Activated T-cell treated with anti-CD3 and anti-CD28 coated beads, Interleukin-2, amount 50 U/mL, for 48 hours (primary cell): ENCODE data around the gene GCA.

Experiments
- DNase-seq, 2 experiments: peaks; one replicate each; pipeline ENCODE4 v3.0.0-alpha.2; 2020

GCA gene

DNA sequence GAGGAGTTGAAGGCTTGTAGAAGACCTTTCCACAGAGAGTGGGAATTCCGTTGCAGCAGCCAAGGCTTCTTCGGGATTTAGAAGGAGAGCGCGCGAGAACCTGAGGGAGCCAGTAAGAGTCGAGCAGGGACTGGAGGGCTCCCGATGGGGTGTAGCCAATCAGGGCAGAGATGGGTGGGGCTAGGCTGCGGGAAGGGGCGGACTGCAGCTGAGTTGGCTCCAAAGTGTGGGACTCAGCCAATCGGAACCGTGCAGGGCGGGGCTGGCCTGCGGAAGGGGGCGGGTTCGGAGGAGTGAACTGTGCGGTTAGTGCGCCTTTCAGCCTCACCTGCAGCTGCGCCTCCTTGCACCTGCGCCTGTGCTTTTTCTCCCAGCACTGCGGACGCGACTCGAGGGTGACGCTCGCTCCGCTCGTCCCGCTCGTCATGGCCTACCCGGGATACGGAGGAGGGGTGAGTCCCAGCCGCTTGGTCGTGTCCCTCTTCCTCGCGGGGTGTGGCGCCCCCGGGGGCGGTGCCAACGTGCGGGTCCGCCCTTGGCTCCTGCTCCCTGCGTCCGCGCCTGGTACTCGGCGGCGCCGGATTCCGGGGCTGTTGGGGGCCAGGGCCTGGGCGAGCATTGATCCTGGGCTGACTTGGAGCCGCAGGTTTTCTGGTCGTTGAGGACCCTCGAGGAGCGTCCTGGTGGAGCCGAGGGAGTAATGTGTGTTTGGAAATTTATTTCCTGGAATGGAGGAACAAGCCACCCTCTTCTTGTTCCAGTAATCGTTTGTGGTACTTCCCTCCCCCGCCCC is at the start of gene GCA:
Gene GCA (plus strand): TSS at position 309 of the 793 bp plus-strand sequence. CDS start 117 bp downstream, at position 426.
- DNase-seq: peak; percentile 99

- DNase-seq: no peak
Measured at GRCh38 chr2:162295009-162295408, 48.9 kb upstream of the GCA start.

DNA sequence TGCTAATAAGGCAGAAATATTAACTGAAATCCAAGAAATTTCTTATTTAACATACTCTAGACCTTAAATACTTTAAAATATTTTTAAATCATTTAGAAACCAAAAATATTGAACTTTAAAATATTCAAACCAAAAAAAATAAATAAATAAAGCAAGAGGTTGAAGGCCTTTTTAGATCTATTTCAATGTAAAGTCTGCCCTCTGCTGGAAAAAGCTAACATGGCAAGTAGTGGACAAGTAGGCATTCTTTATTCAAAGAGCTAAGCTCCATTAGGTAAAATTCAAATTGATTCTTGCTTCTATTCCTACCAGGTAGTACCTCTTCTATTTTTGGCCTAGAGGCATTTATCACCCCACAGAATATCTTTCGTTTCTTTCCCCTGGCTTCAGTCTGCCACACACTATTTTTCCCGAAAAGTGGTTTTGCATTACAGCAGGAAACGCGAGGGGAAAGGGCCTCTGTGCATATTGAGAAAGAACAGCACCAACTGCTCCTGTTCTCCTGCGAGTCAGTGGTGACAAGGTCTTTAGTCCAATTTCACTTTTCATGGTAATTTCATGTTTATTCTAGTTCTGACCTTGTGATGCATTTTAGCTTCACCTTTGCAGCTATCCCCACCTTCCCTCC is 45.9 kb upstream of the GCA start:
- no peak for DNase-seq

GRCh38 chr2:162298669-162299335 is 45.1 kb upstream of the GCA start:
- no peak for DNase-seq

- no peak for DNase-seq
Measured at GRCh38 chr2:162300266-162300665, 43.7 kb upstream of the GCA start.

- DNase-seq: peak; percentile 42 to 58
Measured at GRCh38 chr2:162301151-162301804, 42.7 kb upstream of the GCA start.

DNA sequence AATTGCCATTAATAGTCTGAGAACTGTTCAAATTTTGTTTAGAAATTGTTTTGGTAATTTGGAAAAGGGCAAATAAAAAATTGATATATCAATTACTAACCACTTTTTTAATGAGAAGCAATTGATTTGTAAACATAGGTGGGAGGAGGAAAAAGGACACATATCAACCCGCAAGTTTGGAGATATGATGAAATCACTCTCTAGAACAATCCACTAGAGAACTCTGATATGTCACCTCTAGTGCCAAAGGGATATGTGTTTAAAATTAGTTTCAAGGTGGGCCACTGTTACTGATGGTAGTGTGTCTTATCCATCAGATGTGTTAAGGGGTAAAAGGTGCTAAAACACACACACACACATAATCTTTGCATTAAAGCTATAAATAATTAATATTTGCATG is 42.1 kb upstream of the GCA start:
- no peak for DNase-seq

- DNase-seq: no peak
Measured at GRCh38 chr2:162305901-162306300, 38.0 kb upstream of the GCA start.

DNA sequence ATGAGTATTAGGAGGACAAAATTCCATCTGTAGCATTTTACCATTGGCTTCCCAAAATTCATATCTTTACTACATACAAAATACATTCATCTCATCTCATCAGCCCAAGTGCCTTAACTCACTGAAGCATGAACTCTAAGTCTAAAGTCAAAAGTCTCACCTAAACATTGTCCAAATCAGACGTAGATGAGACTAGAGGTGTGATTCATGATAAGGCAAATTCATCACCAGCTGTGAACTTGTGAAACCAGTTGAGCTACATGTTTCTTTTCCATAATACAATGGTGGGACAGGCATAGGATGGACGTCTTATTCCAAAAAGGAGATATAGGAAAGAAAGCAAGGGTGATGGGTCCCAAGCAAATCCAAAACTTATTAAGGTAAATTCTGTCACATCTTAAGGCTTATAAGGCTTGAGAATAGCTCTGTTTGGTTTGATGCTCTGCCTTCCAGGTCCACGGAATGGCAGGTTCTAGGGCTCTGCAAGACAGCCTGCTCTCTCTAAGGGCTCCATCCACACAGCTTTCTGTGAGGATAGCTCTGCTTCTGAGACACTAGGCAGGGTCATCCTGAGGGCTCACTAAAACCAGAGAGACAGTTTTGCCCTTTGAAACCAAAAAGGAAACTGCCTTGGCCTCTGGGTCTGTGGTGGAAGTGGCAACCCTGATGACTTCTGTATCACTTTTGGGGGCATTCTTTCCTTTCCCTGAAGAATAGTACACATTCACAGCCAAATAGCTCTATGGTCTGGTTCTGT is 35.0 kb upstream of the GCA start:
- no peak for DNase-seq

- no peak for DNase-seq
Measured at GRCh38 chr2:162312853-162313252, 31.1 kb upstream of the GCA start.

DNA sequence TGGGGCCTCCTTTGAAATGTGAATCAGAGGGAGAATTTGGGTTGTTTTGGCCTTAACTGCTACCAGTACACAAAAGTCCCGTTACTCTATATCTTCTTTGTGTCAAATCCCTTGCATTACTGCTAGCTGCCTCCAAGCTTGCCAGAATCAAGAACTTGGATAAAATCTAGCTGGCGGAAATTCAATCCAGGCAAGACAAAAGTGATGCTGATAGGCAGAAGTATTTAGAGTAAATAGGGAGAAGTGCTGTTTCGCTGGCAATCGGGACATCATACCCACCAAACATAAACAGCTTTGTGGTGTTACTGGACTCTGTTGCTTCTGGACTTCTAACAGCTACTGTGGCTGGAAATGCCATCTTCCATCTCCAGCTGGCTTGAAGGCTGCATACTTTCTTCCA is 28.0 kb upstream of the GCA start:
- DNase-seq: no peak

DNA sequence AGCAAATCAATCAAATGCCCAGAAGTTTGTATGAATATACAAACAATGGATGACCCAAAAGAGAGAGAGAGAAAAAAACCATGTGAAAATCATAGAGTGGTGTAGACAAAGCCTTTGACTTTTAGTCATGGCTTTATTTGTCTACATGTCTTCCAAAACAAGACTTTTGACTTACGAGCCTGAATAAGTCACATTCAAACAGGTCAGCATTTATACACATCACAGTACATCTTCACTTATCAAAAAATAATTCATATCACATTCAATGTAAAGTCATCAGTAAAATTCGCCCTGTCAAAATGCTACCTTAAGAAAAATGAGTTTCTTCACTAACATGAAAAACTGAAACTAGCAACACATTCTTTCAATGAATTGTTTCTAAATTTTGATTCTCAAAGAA is 27.3 kb upstream of the GCA start:
- no peak for DNase-seq

GRCh38 chr2:162317058-162317742 is 26.7 kb upstream of the GCA start:
- DNase-seq: no peak

DNA sequence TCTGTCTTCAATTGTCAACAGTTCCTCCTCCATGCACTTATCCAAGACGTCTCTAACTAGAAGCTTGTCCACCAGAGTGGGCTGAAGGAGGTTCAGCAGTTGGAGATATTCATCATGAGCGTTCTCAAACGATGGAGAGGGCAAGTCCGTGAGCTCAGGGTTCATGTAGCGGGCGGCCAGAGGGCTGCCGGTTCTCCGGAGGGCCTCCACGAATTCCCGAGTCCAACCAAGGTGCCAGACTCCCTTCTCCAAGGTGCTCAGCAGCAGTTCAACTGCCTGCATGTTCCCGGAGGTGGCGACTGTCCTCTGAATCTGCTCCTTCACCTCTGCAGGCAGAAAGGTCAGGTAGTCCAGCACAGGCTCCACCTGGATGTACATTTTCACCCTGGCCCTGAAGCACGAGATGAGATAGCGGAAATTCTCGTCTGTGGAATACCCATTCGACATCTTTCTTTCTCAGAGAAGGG is 26.0 kb upstream of the GCA start:
- DNase-seq: peak; percentile 63 to 65

- peak; percentile 82 to 84 for DNase-seq
Measured at GRCh38 chr2:162318328-162319180, 25.4 kb upstream of the GCA start, which contains the start of gene IFIH1. TSS of gene IFIH1 (minus strand) at chr2:162318684. CDS start at chr2:162318307, 377 bp downstream.

GRCh38 chr2:162320864-162321517 is 22.9 kb upstream of the GCA start:
- no peak for DNase-seq

GRCh38 chr2:162324953-162325352 is 19.0 kb upstream of the GCA start:
- no peak for DNase-seq

GRCh38 chr2:162327134-162327769 is 16.7 kb upstream of the GCA start:
- peak in 1 of 2 experiments; percentile 44 for DNase-seq

- no peak for DNase-seq
Measured at GRCh38 chr2:162327806-162328205, 16.1 kb upstream of the GCA start.
